Fibroblast of skin of right quadriceps (primary cell): ENCODE data around the gene THYN1.
A peak's percentile ranks its signal among the peaks of the same experiment; 100 is the strongest.
"Not testable (repeated sequence)": the region's sequence is repeated elsewhere in the genome, so short reads cannot be mapped to it uniquely, and the experiment has no call there.

Experiments
- DNase-seq: peaks from one replicate; pipeline ENCODE4 v3.0.0-alpha.2; 2013

The THYN1 gene

GRCh38 chr11:134253188-134253993 lies at the start of gene THYN1, which contains the start of gene ACAD8:
Gene THYN1 (minus strand): TSS chr11:134253352. CDS start chr11:134252882, 470 bp downstream.
Gene ACAD8 (plus strand): TSS chr11:134253568. CDS start chr11:134253601, 33 bp downstream.
- DNase-seq = peak; percentile 96

GRCh38 chr11:134294664-134295063 lies 41.5 kb upstream of the THYN1 start:
- no peak for DNase-seq

- DNase-seq = no peak
These were observed 40.3 kb upstream of the THYN1 start for GRCh38 chr11:134293119-134294113.

GRCh38 chr11:134292661-134293060 lies 39.5 kb upstream of the THYN1 start:
- no peak for DNase-seq

- no peak for DNase-seq
These were observed 38.0 kb upstream of the THYN1 start for GRCh38 chr11:134291196-134291595.

GRCh38 chr11:134290646-134291045 lies 37.5 kb upstream of the THYN1 start:
- DNase-seq = no peak

- no peak for DNase-seq
These were observed 36.6 kb upstream of the THYN1 start for GRCh38 chr11:134289789-134290188.

GRCh38 chr11:134289167-134289566 lies 36.0 kb upstream of the THYN1 start:
- no peak for DNase-seq

- no peak for DNase-seq
These were observed 35.3 kb upstream of the THYN1 start for GRCh38 chr11:134288486-134288885.

GRCh38 chr11:134287561-134287960 lies 34.4 kb upstream of the THYN1 start:
- DNase-seq = no peak

GRCh38 chr11:134284349-134284748 lies 31.2 kb upstream of the THYN1 start:
- not testable (repeated sequence) for DNase-seq

- no peak for DNase-seq
These were observed 30.5 kb upstream of the THYN1 start for GRCh38 chr11:134283461-134284230.

- DNase-seq = no peak
These were observed 29.2 kb upstream of the THYN1 start for GRCh38 chr11:134282121-134283045.

GRCh38 chr11:134281635-134282034 lies 28.5 kb upstream of the THYN1 start:
- DNase-seq = not testable (repeated sequence)

GRCh38 chr11:134278356-134278755 lies 25.2 kb upstream of the THYN1 start:
- no peak for DNase-seq

- no peak for DNase-seq
These were observed 24.2 kb upstream of the THYN1 start for GRCh38 chr11:134277183-134278001.

- no peak for DNase-seq
These were observed 23.4 kb upstream of the THYN1 start for GRCh38 chr11:134276396-134277182.

GRCh38 chr11:134275534-134276395 lies 22.6 kb upstream of the THYN1 start, which contains the start of gene GLB1L3:
Gene GLB1L3 (plus strand): TSS chr11:134276379. CDS start chr11:134276741, 362 bp downstream.
- DNase-seq = peak; percentile 17

- no peak for DNase-seq
These were observed 22.0 kb upstream of the THYN1 start for GRCh38 chr11:134275188-134275533.
